Omental fat pad (tissue), 4 donors: ENCODE data around the gene TBC1D12. TPM values are rescaled to one million over a fixed set of nuclear protein-coding genes. Genes with fewer than 3 reads are reported as not detected.

ENCODE experiments used
- ATAC-seq: fragments of 150-250 bp; one replicate; pipeline ENCODE4 v1.9.1; 2016; ENCODE audit warnings: mild to moderate bottlenecking, moderate library complexity; ENCODE audit not compliant: low FRiP score
- DNase-seq: peaks from one replicate; pipeline ENCODE4 v3.0.0-alpha.2; 2019; ENCODE audit warnings: low spot score
- CTCF ChIP-seq, 3 donors: fragments of 450-650 bp; IDR thresholded peaks; one replicate each; pipeline ENCODE4 v1.5.1; 2016 to 2017; ENCODE audit warnings: antibody characterized with exemption in 3 of 3, mild to moderate bottlenecking in 3 of 3, moderate library complexity in 2 of 3
- total RNA-seq, 4 donors: library from RNA; depleted of rRNA; stranded (reverse); fragments of >200 nt; gene quantifications; one replicate each; pipeline ENCODE4 v1.1.0, GENCODE V29; 2016

Gene TBC1D12
- total RNA-seq, 4 donors from 2014 or later, result 15.5 to 29.5 (median 16.3) TPM

GRCh38 chr10:94405406-94405805 is 3.1 kb downstream of the TBC1D12 start:
- ATAC-seq, result no peak
- no peak for TF ChIP-seq CTCF (IDR thresholded peaks at IDR 0.05)
- DNase-seq, result no peak

GRCh38 chr10:94407668-94408067 is 5.3 kb downstream of the TBC1D12 start:
- DNase-seq (no peak), ATAC-seq (no peak)
- no peak for TF ChIP-seq CTCF (IDR thresholded peaks at IDR 0.05)

GRCh38 chr10:94409021-94409657 is 6.8 kb downstream of the TBC1D12 start:
- no peak for TF ChIP-seq CTCF (IDR thresholded peaks at IDR 0.05)
- DNase-seq, result no peak
- no peak for ATAC-seq

- no peak for DNase-seq
- ATAC-seq, result no peak
- no peak for TF ChIP-seq CTCF (IDR thresholded peaks at IDR 0.05)
Measured at GRCh38 chr10:94411304-94411703, 9.0 kb downstream of the TBC1D12 start.

GRCh38 chr10:94412449-94412848 is 10.1 kb downstream of the TBC1D12 start:
- DNase-seq (no peak), ATAC-seq (no peak)
- no peak for TF ChIP-seq CTCF (IDR thresholded peaks at IDR 0.05)

GRCh38 chr10:94413361-94413760 is 11.0 kb downstream of the TBC1D12 start:
- no peak for TF ChIP-seq CTCF (IDR thresholded peaks at IDR 0.05)
- no peak for DNase-seq
- ATAC-seq, result no peak

GRCh38 chr10:94416896-94417295 is 14.6 kb downstream of the TBC1D12 start:
- no peak for TF ChIP-seq CTCF (IDR thresholded peaks at IDR 0.05)
- DNase-seq, result no peak
- ATAC-seq, result no peak
